Heart right ventricle (tissue), 16 donors: ENCODE data around the gene ADO. TPM values are rescaled to one million over a fixed set of nuclear protein-coding genes. Genes with fewer than 3 reads are reported as not detected.

Experiments used
- ATAC-seq, 8 donors: fragments of 200-7000 bp; cut with Tn5 transposase; one replicate each; pipeline ENCODE4 v1.9.1; 2020; ENCODE audit warnings: mild to moderate bottlenecking in 8 of 8, moderate library complexity in 8 of 8, moderate number of reproducible peaks in 1 of 8
- DNase-seq, 2 donors: peaks; one replicate each; pipeline ENCODE4 v3.0.0-alpha.2; 2020
- H3K27ac ChIP-seq, 10 donors: fragments of 200-600 bp; sonication (generic) in 2 of 10; one replicate each; pipeline versions ENCODE4 v1.5.0 to v1.8.0; 2020 to 2022; ENCODE audit warnings: mild to moderate bottlenecking in 3 of 10
- H3K27me3 ChIP-seq, 7 donors: fragments of 200-600 bp; one replicate each; pipeline ENCODE4 v1.8.0; 2021 to 2022; ENCODE audit warnings: mild to moderate bottlenecking in 2 of 7
- H3K36me3 ChIP-seq, 9 donors: fragments of 200-600 bp; sonication (generic) in 1 of 9; one replicate each; pipeline versions ENCODE4 v1.5.0 to v1.8.0; 2020 to 2022; ENCODE audit warnings: mild to moderate bottlenecking in 2 of 9
- H3K4me1 ChIP-seq, 9 donors: fragments of 200-600 bp; sonication (generic) in 1 of 9; one replicate each; pipeline versions ENCODE4 v1.5.0 to v1.8.0; 2020 to 2022; ENCODE audit warnings: mild to moderate bottlenecking in 4 of 9
- H3K4me3 ChIP-seq, 10 donors: fragments of 200-600 bp; sonication (generic) in 2 of 10; one replicate each; pipeline versions ENCODE4 v1.5.0 to v1.8.0; 2020 to 2022; ENCODE audit warnings: mild to moderate bottlenecking in 7 of 10, moderate library complexity in 2 of 10
- H3K9me3 ChIP-seq, 11 donors: fragments of 200-600 bp in 10 of 11; sonication (generic) in 2 of 11; one replicate each; pipeline versions ENCODE4 v1.5.0 to v1.8.0; 2013 to 2022; ENCODE audit warnings: mild to moderate bottlenecking in 2 of 11, control low read depth in 1 of 11, moderate library complexity in 1 of 11
- WGBS, 2 donors: extraction: QIAGEN DNeasy Blood & Tissue Kit; methylation state at CpG; one replicate each; pipeline ENCODE4 v1.1.7; 2013; ENCODE audit warnings: inconsistent platforms in 1 of 2; 5-methylcytosine and 5-hydroxymethylcytosine counted together
- intact Hi-C, 10 donors: fragments of 100-400 bp; cut with DNase I; formaldehyde crosslinking; loops; one replicate each; pipeline versions ENCODE4 v1.11.1 to v1.14.2; 2022
- polyA plus RNA-seq, 2 donors: library from polyadenylated mRNA; stranded (reverse); fragments of 200-250 nt; gene quantifications; one replicate each; pipeline ENCODE4 v1.2.3, GENCODE V29; 2013
- total RNA-seq, 10 donors: library from RNA; stranded (reverse); fragmentation: NEBNext Ultra II Directional in 3 of 10; extraction: Animal tissue kit (Norgen Biotek cat#: 25700) in 3 of 10; gene quantifications; one replicate each; pipeline versions ENCODE4 v1.2.1 to v1.2.4, GENCODE V29; 2021 to 2023
- TF ChIP-seq, protein P1 (sequence below), 9 donors: fragments of 200-600 bp; sonication (generic) in 2 of 9; IDR thresholded peaks; one replicate each; pipeline versions ENCODE4 v1.5.0 to v1.8.0; 2021 to 2022; ENCODE audit warnings: antibody characterized with exemption in 9 of 9, mild to moderate bottlenecking in 5 of 9, moderate library complexity in 1 of 9
- donor health status: Arrhythmogenic right ventricular cardiomyopathy.
- donor health status: ischemic (EF 13 %, LVEDD 7.1; RV severe dilation, severe dysfunction).
- donor health status: healthy with polysubstance abuse.
- donor health status: DM: no; HTN: yes; CAD: no.
- donor health status: DM: no; HTN: no; CAD: no.
- donor health status: ischemic (EF 25% LVEDD 6.9; RV normal size, moderate dysfunction).
- donor health status: ischemic (EF 25% LVEDD 5.7; RV mildly dilated, moderate dysfunction).
- donor health status: healthy.
- donor health status: DM: yes; HTN: yes; CAD: no.
- donor health status: Ischemic cardiomyopathy.
- donor health status: ischemic (EF 35%, LVEDD 5.7; RV mildly dilated, moderate dysfunction).
- donor health status: nonischemic (EF 11% LVEDD 7.7; RV severe dilation, severe dysfunction).
- donor health status: DM: yes; HTN: yes; CAD: no.
- donor health status: PGD.
- donor health status: ischemic (EF 29% LVEDD 5.4; RV normal size, mild dysfunction).
- donor health status: nonischemic (EF 23%, LVEDD 6.1; RV moderate dilation, normal function).

Gene ADO
- total and polyA plus RNA-seq, 12 donors, result 5.1 to 21.0 (median 17.0) TPM

GRCh38 chr10:62764011-62764410, 40.5 kb upstream of the ADO start:
- Histone ChIP-seq H3K4me3 (no peak overlapping the region), H3K27ac (peak overlapping the region in 4 of 10 donors; percentile 57 to 69 (median 63)), H3K4me1 (peaks cover 3 to 40% (median 25%) of the 10 kb centered on the region in 9 donors), H3K9me3 (no peaks in the 10 kb centered on the region), H3K27me3 (no peaks in the 10 kb centered on the region), H3K36me3 (no peaks in the 10 kb centered on the region)
- DNase-seq, result no peak
- intact Hi-C loops, result loop anchor here in 2 of 10 donors (5.0 kb wide), 2 partner anchors 38 to 53 kb away; partner anchors contain the start of genes ADO (in 1 of the 2) and EGR2 (in 1 of the 2)
- 95 to 97% methylated on average over 4 of the region's 4 CpGs for WGBS, 2 donors
- no peak for ATAC-seq
- TF ChIP-seq, protein P1, sequence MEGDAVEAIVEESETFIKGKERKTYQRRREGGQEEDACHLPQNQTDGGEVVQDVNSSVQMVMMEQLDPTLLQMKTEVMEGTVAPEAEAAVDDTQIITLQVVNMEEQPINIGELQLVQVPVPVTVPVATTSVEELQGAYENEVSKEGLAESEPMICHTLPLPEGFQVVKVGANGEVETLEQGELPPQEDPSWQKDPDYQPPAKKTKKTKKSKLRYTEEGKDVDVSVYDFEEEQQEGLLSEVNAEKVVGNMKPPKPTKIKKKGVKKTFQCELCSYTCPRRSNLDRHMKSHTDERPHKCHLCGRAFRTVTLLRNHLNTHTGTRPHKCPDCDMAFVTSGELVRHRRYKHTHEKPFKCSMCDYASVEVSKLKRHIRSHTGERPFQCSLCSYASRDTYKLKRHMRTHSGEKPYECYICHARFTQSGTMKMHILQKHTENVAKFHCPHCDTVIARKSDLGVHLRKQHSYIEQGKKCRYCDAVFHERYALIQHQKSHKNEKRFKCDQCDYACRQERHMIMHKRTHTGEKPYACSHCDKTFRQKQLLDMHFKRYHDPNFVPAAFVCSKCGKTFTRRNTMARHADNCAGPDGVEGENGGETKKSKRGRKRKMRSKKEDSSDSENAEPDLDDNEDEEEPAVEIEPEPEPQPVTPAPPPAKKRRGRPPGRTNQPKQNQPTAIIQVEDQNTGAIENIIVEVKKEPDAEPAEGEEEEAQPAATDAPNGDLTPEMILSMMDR (IDR thresholded peaks at IDR 0.05), result no peak

GRCh38 chr10:62765726-62766125, 38.8 kb upstream of the ADO start:
- Histone ChIP-seq H3K9me3 (no peaks in the 10 kb centered on the region), H3K27me3 (no peaks in the 10 kb centered on the region), H3K4me1 (peaks cover 3 to 41% (median 14%) of the 10 kb centered on the region in 9 donors), H3K27ac (no peak overlapping the region), H3K4me3 (no peak overlapping the region), H3K36me3 (no peaks in the 10 kb centered on the region)
- 94 to 95% methylated on average over 2 of the region's 2 CpGs for WGBS, 2 donors
- ATAC-seq (no peak), DNase-seq (no peak)
- intact Hi-C loops, result no loop called here
- TF ChIP-seq, protein P1 (IDR thresholded peaks at IDR 0.05), result no peak

DNA sequence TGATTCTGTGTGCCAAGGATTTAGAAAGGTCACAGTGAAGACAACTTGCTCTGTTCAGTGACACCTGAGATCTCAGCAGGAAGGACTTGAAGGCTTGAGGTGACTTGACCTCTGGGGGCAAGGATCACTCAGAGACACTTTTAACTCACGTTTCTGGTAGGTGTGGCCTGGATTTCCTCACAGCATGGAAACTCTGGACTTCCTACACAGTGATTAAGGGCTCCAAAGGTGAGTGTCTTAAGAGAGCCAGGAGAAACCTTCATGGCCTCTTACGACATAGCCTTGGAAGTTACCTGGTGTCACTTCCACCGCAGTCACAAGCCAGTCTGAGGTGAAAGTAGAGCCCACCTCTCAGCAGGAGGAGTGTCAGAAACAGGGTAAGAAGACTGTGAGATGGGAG, 38.1 kb upstream of the ADO start:
- H3K27ac ChIP-seq, result no peak overlapping the region
- H3K9me3 ChIP-seq, result no peaks in the 10 kb centered on the region
- DNase-seq (no peak), ATAC-seq (no peak)
- H3K27me3 ChIP-seq, result no peaks in the 10 kb centered on the region
- H3K36me3 ChIP-seq, result no peaks in the 10 kb centered on the region
- peaks cover 3 to 41% (median 18%) of the 10 kb centered on the region in 9 donors for H3K4me1 ChIP-seq
- intact Hi-C loops, result no loop called here
- TF ChIP-seq, protein P1 (IDR thresholded peaks at IDR 0.05), result no peak
- H3K4me3 ChIP-seq, result no peak overlapping the region
- 74 to 77% methylated on average over 3 of the region's 3 CpGs for WGBS, 2 donors

GRCh38 chr10:62769574-62770242, 34.8 kb upstream of the ADO start:
- H3K4me3 ChIP-seq, result no peak overlapping the region
- no peaks in the 10 kb centered on the region for H3K9me3 ChIP-seq
- no peaks in the 10 kb centered on the region for H3K27me3 ChIP-seq
- 97 to 100% methylated on average over 1 of the region's 1 CpG for WGBS, 2 donors
- peaks cover 0 to 37% (median 19%) of the 10 kb centered on the region in 9 donors for H3K4me1 ChIP-seq
- DNase-seq (no peak), ATAC-seq (peak in 7 of 8 donors; percentile 50 to 72 (median 53))
- intact Hi-C loops, result loop anchor here in 1 of 10 donors (2.0 kb wide), 1 partner anchor 37 kb away; no protein-coding TSS in a partner anchor
- TF ChIP-seq, protein P1 (IDR thresholded peaks at IDR 0.05), result no peak
- no peak overlapping the region for H3K27ac ChIP-seq
- H3K36me3 ChIP-seq, result no peaks in the 10 kb centered on the region
